Measurements from ENCODE around the gene RAET1L. TPM values are rescaled to one million over a fixed set of nuclear protein-coding genes. Genes with fewer than 3 reads are reported as not detected.

The RAET1L gene
- total and polyA plus RNA-seq, 9 of the 15 experiments (the other 6 are each of a cell fraction or from before 2014, with no cell fraction given) = not detected

DNA sequence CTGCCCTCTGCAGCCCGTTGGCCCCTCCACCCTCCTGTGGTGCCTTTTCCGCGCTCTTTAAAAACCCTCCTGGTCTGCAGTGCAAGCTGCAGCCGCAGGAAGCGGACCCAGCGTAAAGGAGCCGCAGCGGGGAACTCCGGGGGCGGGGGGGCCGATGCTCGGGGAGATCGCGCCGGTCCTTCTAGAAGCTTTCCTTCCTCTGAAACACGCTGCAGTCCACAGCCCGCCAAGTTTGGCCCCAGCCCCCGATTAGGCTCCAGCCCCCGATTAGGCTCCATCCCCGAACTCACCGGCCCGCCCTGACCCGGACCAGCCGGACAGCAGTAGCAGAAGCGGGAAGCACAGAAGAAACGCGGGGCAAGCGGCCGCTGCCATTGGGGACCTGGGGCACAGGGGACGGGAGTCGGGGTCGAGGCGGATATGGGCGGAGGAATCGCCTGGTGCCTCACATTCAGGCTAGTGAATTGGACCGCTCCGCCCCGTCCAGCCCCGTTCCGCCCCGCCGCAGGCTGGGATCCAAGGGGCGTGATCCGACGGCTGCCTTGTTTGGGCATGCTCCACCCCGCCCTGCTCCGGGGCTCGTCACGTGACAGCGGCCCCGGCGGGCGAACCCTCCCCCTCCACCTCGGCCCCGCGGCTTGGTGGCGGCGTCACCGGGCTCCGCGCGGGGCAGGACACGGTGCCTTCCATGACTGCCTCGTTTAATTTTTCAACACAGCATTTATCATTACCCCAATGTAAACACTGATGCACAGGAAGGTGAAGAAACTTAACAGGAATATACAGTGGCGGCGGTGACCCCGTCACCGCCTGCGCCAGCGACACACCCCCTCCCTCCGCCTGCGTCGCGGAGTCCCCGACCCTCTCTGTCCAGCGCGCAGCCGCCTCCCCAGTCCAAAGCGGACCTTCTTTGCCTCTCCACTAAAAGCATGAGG, 20.3 kb downstream of the RAET1L start (continued):
- TF ChIP-seq THRAP3 (IDR thresholded peaks at IDR 0.05; ENCODE audit: borderline replicate concordance) (no peak), ZNF134 (CRISPR knock-in tag; conservative IDR thresholded peaks at IDR 0.05) (peak; percentile 64), CEBPG (CRISPR knock-in tag; IDR thresholded peaks at IDR 0.05) (no peak), CEBPG (tag; conservative IDR thresholded peaks at IDR 0.05 in 1 of 2, IDR thresholded peaks at IDR 0.05 in 1 of 2) (no peak), HMG20A (CRISPR knock-in tag; conservative IDR thresholded peaks at IDR 0.05) (no peak), GATA2 (CRISPR knock-in tag; IDR thresholded peaks at IDR 0.05) (no peak), ZC3H11A (IDR thresholded peaks at IDR 0.05; ENCODE audit: low read depth, low read length) (no peak), ARNT (IDR thresholded peaks at IDR 0.05) (no peak), PHF20 (IDR thresholded peaks at IDR 0.05; ENCODE audit: partially characterized antibody) (peak; percentile 67), EHMT2 (IDR thresholded peaks at IDR 0.05) (no peak), ZNF699 (CRISPR knock-in tag; IDR thresholded peaks at IDR 0.05; ENCODE audit: insufficient replicate concordance) (no peak), SNRNP70 (optimal IDR thresholded peaks at IDR 0.05; ENCODE audit: low read depth, low read length) (no peak), SP1 (CRISPR knock-in tag; IDR thresholded peaks at IDR 0.05) (peak; percentile 88), FOXP1 (CRISPR knock-in tag; IDR thresholded peaks at IDR 0.05) (no peak), POLR2H (tag; IDR thresholded peaks at IDR 0.05; ENCODE audit: low read depth) (no peak), RBM15 (IDR thresholded peaks at IDR 0.05; ENCODE audit: insufficient read depth, low read length) (no peak), STAT5B (CRISPR knock-in tag; IDR thresholded peaks at IDR 0.05) (no peak)
- TF ChIP-seq, protein P1, sequence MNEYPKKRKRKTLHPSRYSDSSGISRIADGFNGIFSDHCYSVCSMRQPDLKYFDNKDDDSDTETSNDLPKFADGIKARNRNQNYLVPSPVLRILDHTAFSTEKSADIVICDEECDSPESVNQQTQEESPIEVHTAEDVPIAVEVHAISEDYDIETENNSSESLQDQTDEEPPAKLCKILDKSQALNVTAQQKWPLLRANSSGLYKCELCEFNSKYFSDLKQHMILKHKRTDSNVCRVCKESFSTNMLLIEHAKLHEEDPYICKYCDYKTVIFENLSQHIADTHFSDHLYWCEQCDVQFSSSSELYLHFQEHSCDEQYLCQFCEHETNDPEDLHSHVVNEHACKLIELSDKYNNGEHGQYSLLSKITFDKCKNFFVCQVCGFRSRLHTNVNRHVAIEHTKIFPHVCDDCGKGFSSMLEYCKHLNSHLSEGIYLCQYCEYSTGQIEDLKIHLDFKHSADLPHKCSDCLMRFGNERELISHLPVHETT (CRISPR knock-in tag; conservative IDR thresholded peaks at IDR 0.05 in 1 of 2, IDR thresholded peaks at IDR 0.05 in 1 of 2) = peak in 1 of 2 experiments; percentile 56; a peak in 2 of 4 replicates
- TF ChIP-seq, protein P2, sequence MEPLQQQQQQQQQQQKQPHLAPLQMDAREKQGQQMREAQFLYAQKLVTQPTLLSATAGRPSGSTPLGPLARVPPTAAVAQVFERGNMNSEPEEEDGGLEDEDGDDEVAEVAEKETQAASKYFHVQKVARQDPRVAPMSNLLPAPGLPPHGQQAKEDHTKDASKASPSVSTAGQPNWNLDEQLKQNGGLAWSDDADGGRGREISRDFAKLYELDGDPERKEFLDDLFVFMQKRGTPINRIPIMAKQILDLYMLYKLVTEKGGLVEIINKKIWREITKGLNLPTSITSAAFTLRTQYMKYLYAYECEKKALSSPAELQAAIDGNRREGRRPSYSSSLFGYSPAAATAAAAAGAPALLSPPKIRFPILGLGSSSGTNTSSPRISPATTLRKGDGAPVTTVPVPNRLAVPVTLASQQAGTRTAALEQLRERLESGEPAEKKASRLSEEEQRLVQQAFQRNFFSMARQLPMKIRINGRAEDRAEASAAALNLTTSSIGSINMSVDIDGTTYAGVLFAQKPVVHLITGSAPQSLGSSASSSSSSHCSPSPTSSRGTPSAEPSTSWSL (CRISPR knock-in tag; IDR thresholded peaks at IDR 0.05; ENCODE audit: borderline replicate concordance) = 0 out of 2 replicates have a peak, but pooled peaks have one; percentile 15
- TF ChIP-seq, protein P3, sequence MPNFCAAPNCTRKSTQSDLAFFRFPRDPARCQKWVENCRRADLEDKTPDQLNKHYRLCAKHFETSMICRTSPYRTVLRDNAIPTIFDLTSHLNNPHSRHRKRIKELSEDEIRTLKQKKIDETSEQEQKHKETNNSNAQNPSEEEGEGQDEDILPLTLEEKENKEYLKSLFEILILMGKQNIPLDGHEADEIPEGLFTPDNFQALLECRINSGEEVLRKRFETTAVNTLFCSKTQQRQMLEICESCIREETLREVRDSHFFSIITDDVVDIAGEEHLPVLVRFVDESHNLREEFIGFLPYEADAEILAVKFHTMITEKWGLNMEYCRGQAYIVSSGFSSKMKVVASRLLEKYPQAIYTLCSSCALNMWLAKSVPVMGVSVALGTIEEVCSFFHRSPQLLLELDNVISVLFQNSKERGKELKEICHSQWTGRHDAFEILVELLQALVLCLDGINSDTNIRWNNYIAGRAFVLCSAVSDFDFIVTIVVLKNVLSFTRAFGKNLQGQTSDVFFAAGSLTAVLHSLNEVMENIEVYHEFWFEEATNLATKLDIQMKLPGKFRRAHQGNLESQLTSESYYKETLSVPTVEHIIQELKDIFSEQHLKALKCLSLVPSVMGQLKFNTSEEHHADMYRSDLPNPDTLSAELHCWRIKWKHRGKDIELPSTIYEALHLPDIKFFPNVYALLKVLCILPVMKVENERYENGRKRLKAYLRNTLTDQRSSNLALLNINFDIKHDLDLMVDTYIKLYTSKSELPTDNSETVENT (CRISPR knock-in tag; IDR thresholded peaks at IDR 0.05) = peak; percentile 49; the same call in 1 of the 2 replicates
- TF ChIP-seq, protein P4, sequence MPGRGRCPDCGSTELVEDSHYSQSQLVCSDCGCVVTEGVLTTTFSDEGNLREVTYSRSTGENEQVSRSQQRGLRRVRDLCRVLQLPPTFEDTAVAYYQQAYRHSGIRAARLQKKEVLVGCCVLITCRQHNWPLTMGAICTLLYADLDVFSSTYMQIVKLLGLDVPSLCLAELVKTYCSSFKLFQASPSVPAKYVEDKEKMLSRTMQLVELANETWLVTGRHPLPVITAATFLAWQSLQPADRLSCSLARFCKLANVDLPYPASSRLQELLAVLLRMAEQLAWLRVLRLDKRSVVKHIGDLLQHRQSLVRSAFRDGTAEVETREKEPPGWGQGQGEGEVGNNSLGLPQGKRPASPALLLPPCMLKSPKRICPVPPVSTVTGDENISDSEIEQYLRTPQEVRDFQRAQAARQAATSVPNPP (IDR thresholded peaks at IDR 0.05; ENCODE audit: borderline replicate concordance, insufficient read depth, insufficient read length) = no peak

Measured in K562 (cell line).